OCI-LY1 (cell line): ENCODE measurements around the gene LYPD1.

Experiments
- CTCF ChIP-seq: fragments of 200-600 bp; sonication (generic), shearing (Covaris generic); IDR thresholded peaks from 2 replicates; pipeline ENCODE4 v1.5.1; 2017; ENCODE audit warnings: mild to moderate bottlenecking, antibody characterized with exemption, low read length, moderate library complexity, mixed read lengths
- EZH2 ChIP-seq: fragments of 200-600 bp; sonication (generic), shearing (Covaris generic); IDR thresholded peaks from 2 replicates; pipeline ENCODE4 v1.8.0; 2017; ENCODE audit warnings: borderline replicate concordance, mixed run types, mild to moderate bottlenecking, antibody characterized with exemption, low read length, moderate library complexity, mixed read lengths

- TF ChIP-seq CTCF (no peak), EZH2 (no peak)
These were observed 74.3 kb downstream of the LYPD1 start for GRCh38 chr2:132595693-132596092.
